HG02798 (cell line): ENCODE data around the gene MED10.

Experiments used
- ATAC-seq: cut with Tn5 transposase; IDR thresholded peaks from one replicate; pipeline ENCODE4 v1.9.1; 2021; ENCODE audit warnings: mild to moderate bottlenecking; ENCODE audit not compliant: unreplicated experiment, poor library complexity

The MED10 gene

GRCh38 chr5:6353602-6354302 lies 24.6 kb downstream of the MED10 start:
- ATAC-seq, result no peak

DNA sequence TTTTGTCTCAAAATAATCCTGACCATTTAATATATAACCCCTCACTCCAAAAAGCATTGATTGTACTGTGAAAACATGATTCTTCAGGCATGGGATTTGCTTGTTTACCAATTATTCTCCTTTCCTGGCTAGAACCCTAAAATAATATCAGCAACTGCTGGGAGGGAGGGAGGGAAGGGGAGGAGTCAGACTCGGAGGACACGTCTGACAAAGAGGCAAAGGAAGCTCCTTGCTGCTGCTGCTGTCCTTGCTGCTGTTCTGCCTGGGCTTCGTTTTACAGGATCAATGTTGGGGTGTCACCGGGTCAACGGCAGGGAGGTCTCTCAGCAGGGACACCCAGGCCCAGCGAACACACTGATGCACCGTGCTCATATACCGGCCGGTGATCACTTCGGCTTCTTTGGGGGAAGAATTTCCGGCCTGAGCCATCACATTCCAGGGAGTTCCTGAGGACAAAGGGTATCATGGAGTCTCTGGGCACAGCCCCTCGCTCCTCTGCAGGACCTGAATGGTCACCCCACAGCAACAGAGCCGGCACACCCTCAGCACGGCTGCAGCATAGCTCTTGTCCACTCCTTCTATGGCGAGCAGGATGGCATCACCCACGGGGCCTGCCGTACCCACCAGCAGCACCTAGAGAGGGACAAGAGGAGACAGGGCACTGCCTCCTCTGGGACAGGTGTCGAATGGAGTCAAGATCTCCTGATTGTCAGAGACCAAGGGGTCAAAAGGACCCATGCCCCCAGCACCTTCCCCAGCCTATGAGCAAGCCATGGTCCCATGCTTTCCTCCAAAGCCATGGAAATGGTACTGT lies 27.9 kb downstream of the MED10 start:
- no peak for ATAC-seq

DNA sequence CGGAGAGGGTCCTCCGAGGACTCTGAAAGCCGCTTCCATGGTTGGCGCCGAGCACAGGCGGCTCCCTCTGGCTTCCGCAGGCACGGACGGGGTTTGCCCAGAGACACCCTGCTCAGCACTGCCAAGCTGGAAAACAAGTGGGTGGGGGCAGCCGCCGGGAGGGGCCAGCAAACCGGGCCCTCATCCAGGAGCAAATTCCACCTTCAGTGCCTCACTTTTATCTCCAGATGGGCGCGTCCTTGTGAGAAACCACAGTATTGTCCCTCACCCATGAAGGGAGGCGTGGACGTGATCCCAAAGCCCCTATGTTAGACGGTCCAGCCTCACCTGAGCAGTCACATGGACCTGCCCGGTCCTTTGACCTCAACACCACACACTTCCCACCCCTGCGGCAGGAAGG lies 29.0 kb downstream of the MED10 start:
- no peak for ATAC-seq

GRCh38 chr5:6348476-6349000 lies 29.8 kb downstream of the MED10 start:
- no peak for ATAC-seq

- no peak for ATAC-seq
These were observed 30.7 kb downstream of the MED10 start for GRCh38 chr5:6347673-6348072.

GRCh38 chr5:6347165-6347564 lies 31.2 kb downstream of the MED10 start:
- no peak for ATAC-seq

GRCh38 chr5:6344593-6344989 lies 33.8 kb downstream of the MED10 start:
- no peak for ATAC-seq

DNA sequence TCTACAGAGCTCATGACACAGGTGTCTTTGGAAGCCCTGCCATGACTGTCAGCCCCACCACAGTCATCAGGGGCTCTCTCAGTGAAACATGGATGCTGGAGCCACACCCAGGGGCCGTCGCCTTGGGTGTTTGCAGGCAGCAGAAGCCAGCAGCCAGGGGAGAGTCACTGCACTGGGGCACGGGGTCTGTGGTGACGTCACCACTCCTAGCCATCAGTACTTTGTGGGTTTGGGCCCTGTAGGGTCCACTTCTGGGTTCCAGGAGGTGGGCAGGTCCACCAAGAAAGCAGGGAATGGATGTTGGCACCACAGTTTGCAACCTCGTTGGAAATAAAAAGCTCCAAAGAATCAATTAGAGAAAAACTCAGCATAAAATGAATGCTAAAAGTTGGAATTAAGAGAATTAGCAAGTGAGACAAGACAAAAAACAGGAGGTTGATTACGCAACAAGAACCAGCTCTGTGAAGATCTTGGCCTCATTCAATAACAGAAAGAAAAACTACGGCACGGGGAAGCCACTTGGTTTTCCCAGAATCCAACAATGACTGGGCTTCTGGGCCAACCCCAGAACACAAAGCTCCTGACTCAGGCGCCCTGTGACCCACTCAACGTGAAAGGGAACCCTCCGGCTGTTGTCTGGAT lies 34.3 kb downstream of the MED10 start:
- ATAC-seq, result no peak

DNA sequence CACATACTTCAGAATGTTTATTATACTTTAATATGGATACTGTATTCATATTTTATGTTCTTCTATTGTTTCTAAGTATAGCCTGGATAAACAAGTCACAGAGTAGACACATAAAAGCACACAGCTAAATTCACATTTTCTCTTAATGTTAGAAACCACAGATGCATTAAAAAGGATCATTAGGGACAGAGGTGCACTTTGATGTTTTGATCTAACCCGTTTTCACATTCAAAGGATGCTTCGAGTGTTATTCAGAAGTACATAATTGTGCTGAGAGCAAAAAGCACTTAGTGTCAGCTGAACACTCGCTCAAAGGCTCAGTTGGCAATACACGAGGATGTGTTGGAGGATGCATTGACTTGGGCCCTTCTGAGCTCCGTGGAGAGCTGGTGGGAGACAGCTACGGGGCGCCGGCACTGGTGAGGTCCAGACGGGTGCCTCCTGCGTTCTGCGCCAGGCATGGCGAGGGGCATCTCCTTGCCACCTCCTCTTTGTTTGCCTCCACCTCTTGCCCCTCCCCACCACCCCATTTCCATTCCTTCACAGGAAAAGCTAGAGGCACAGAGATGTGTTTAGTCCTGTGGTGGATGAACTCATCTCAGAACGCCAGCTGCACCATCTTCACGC lies 35.5 kb downstream of the MED10 start:
- no peak for ATAC-seq

- no peak for ATAC-seq
These were observed 38.2 kb downstream of the MED10 start for GRCh38 chr5:6340100-6340499.

DNA sequence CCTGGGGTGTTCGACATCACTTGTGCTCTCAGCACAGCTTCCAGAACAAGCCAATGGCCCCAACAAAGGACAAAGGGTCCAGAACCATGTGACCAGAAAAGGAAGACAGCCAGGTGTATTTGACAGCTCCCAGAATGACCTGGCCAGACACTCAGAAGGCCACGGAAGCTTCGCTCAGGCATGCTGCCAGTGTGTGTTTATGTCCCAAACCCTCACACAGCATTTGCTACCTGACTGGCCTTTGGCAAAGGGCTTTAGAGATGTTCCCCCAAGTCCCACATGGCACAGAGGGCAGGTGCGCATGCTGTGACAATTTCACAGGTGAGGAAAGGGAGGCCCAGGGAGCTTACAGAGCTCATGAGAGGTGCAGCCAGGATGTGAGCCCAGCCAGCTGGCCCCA lies 39.5 kb downstream of the MED10 start:
- ATAC-seq, result no peak

DNA sequence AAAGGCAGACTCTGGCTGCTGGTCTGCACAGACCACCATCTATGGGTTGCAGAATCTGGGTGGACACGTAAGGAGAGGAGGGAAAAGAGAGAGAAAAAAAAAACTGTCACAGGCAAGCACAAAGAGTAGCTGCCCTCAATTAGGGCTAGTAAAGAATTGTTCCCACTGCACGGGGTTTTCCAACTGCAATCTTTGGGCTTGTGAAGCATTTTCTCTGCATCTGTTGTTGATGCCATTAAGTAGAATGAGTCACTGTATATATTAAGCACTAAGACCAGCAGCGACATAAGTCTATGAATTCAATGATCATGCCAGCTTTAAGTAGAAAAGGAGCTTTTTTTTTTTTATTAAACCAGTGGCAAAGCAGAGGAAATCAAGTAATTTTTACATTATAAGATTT lies 40.2 kb downstream of the MED10 start:
- no peak for ATAC-seq

- ATAC-seq, result no peak
These were observed 45.0 kb downstream of the MED10 start for GRCh38 chr5:6333182-6333905.

GRCh38 chr5:6328173-6328572 lies 50.2 kb downstream of the MED10 start:
- no peak for ATAC-seq

- no peak for ATAC-seq
These were observed 51.6 kb downstream of the MED10 start for GRCh38 chr5:6326776-6327175.

- ATAC-seq, result no peak
These were observed 56.1 kb downstream of the MED10 start for GRCh38 chr5:6322163-6322713.
